Measurements from ENCODE around the gene KRTAP15-1. TPM values are rescaled to one million over a fixed set of nuclear protein-coding genes. Genes with fewer than 3 reads are reported as not detected.
A peak's percentile ranks its signal among the peaks of the same experiment; 100 is the strongest.

Gene KRTAP15-1
- polyA plus RNA-seq, 3 donors = not detected

DNA sequence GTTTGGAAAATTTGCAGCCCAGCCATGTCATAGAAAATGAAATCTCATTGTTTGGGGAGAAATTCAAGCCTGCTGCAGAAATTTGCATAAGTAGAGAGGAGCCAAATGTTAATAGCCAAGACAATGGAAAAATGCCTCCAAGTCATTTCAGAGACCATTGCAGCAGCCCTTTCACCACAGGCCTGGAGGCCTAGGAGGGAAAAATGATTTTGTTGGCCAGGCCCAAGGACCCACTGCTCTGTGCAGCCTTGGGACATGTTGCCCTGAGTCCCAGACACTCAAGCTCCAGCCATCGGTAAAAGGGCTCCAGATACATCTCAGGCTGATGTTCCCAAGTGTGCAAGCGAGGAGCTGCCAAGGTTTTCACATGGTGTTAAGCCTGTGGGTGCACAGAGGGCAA lies 46.1 kb downstream of the KRTAP15-1 start:
- Histone ChIP-seq H4K20me1 (ENCODE audit: insufficient read depth, low read length) (no peaks in the 10 kb centered on the region), H3K27ac (ENCODE audit: low read depth in 1 of 2, low read length in 2 of 2) (no peak overlapping the region), H3K79me2 (ENCODE audit: insufficient read depth, low read length) (no peaks in the 10 kb centered on the region), H3K9ac (ENCODE audit: insufficient read depth, low read length, poor library complexity, severe bottlenecking) (no peak overlapping the region), H3K4me1 (ENCODE audit: control insufficient read depth in 1 of 2, insufficient read depth in 2 of 2, low read length in 2 of 2) (no peaks in the 10 kb centered on the region), H3K4me3 (replicated peaks in 1 of 3; ENCODE audit: low read depth in 2 of 3, low read length in 3 of 3) (no peak overlapping the region), H3K27me3 (ENCODE audit: control insufficient read depth in 2 of 2, insufficient read depth in 2 of 2, low read length in 2 of 2) (no peaks in the 10 kb centered on the region), H3K4me2 (replicated peaks; ENCODE audit: extremely low read depth, low read length, poor library complexity, severe bottlenecking) (no peak overlapping the region), H2AFZ (ENCODE audit: insufficient read depth, low read depth, low read length, poor library complexity, severe bottlenecking) (no peak overlapping the region), H3K9me3 (replicated peaks in 1 of 2; ENCODE audit: control insufficient read depth in 1 of 2, insufficient read depth in 1 of 2, low read length in 2 of 2) (peaks cover 19 to 22% of the 10 kb centered on the region in 2 donors), H3K36me3 (replicated peaks in 1 of 2; ENCODE audit: control insufficient read depth in 1 of 2, insufficient read depth in 2 of 2, low read length in 2 of 2) (no peaks in the 10 kb centered on the region)
- Mint-ChIP-seq H3K27me3 (ENCODE audit: low read depth in 3 of 3) (no peaks in the 10 kb centered on the region), H3K36me3 (no peaks in the 10 kb centered on the region), H3K4me3 (no peak overlapping the region), H3K27ac (no peak overlapping the region), H3K4me1 (no peaks in the 10 kb centered on the region), H3K9me3 (peaks cover 3 to 24% (median 15%) of the 10 kb centered on the region in 7 donors)
- TF ChIP-seq, protein P1, sequence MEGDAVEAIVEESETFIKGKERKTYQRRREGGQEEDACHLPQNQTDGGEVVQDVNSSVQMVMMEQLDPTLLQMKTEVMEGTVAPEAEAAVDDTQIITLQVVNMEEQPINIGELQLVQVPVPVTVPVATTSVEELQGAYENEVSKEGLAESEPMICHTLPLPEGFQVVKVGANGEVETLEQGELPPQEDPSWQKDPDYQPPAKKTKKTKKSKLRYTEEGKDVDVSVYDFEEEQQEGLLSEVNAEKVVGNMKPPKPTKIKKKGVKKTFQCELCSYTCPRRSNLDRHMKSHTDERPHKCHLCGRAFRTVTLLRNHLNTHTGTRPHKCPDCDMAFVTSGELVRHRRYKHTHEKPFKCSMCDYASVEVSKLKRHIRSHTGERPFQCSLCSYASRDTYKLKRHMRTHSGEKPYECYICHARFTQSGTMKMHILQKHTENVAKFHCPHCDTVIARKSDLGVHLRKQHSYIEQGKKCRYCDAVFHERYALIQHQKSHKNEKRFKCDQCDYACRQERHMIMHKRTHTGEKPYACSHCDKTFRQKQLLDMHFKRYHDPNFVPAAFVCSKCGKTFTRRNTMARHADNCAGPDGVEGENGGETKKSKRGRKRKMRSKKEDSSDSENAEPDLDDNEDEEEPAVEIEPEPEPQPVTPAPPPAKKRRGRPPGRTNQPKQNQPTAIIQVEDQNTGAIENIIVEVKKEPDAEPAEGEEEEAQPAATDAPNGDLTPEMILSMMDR (IDR thresholded peaks at IDR 0.05) = no peak
- DNase-seq = no peak
- intact Hi-C loops (cut with micrococcal nuclease) = no loop called here
- 67% methylated on average over 2 of the region's 2 CpGs for WGBS (ENCODE audit: insufficient coverage)

DNA sequence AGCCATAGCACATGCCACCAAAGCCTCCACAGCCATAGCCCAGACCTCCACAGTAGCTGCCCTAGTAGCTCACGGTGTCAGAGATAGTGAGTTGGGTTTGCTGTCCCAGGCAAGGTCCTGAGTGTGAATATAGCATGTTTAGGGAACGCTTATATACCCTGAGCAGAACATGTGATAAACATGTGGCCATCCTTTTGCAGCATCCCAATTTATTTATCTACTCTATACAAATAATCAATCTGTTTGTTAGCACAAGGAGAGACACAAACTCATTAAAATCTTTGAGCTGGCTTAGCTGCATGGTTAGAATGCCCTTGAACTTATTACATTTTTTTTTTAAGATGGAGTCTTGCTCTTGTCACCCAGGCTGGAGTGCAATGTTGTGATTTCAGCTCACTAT lies 47.3 kb downstream of the KRTAP15-1 start, which contains the start of gene KRTAP19-2:
TSS of gene KRTAP19-2 (minus strand) at position 101 of the 400 bp plus-strand sequence. CDS start at position 13, 88 bp downstream.
- Mint-ChIP-seq H3K9me3 (peaks cover 3 to 27% (median 15%) of the 10 kb centered on the region in 7 donors), H3K4me3 (no peak within 1 kb of the TSS), H3K27me3 (ENCODE audit: low read depth in 3 of 3) (peaks cover 0 to 1% (median 0%) of the 10 kb centered on the region in 3 donors), H3K4me1 (no peaks in the 10 kb centered on the region), H3K27ac (peak within 1 kb of the TSS in 1 of 7 donors; percentile 57), H3K36me3 (no peaks in the 10 kb centered on the region)
- Histone ChIP-seq H3K27me3 (ENCODE audit: control insufficient read depth in 2 of 2, insufficient read depth in 2 of 2, low read length in 2 of 2) (no peaks in the 10 kb centered on the region), H3K36me3 (replicated peaks in 1 of 2; ENCODE audit: control insufficient read depth in 1 of 2, insufficient read depth in 2 of 2, low read length in 2 of 2) (no peaks in the 10 kb centered on the region), H3K9me3 (replicated peaks in 1 of 2; ENCODE audit: control insufficient read depth in 1 of 2, insufficient read depth in 1 of 2, low read length in 2 of 2) (peaks cover 19 to 22% of the 10 kb centered on the region in 2 donors), H3K4me2 (replicated peaks; ENCODE audit: extremely low read depth, low read length, poor library complexity, severe bottlenecking) (no peak within 1 kb of the TSS), H3K9ac (ENCODE audit: insufficient read depth, low read length, poor library complexity, severe bottlenecking) (no peak within 1 kb of the TSS), H3K4me3 (replicated peaks in 1 of 3; ENCODE audit: low read depth in 2 of 3, low read length in 3 of 3) (no peak within 1 kb of the TSS), H4K20me1 (ENCODE audit: insufficient read depth, low read length) (no peaks in the 10 kb centered on the region), H2AFZ (ENCODE audit: insufficient read depth, low read depth, low read length, poor library complexity, severe bottlenecking) (no peak within 1 kb of the TSS), H3K79me2 (ENCODE audit: insufficient read depth, low read length) (no peaks in the 10 kb centered on the region), H3K4me1 (ENCODE audit: control insufficient read depth in 1 of 2, insufficient read depth in 2 of 2, low read length in 2 of 2) (no peaks in the 10 kb centered on the region), H3K27ac (ENCODE audit: low read depth in 1 of 2, low read length in 2 of 2) (no peak within 1 kb of the TSS)
- WGBS (ENCODE audit: insufficient coverage) = no CpG with 5 or more reads among the region's 2 CpGs
- no peak for DNase-seq
- TF ChIP-seq, protein P1 (IDR thresholded peaks at IDR 0.05) = no peak
- intact Hi-C loops (cut with micrococcal nuclease) = no loop called here

Other genes with a start within 250 kb of the KRTAP15-1 start
- gene CLDN8, start 224.2 kb upstream of the KRTAP15-1 start, polyA plus RNA-seq = not detected
- not detected for gene KRTAP24-1, start 157.3 kb upstream of the KRTAP15-1 start, polyA plus RNA-seq
- not detected for gene KRTAP25-1, start 150.8 kb upstream of the KRTAP15-1 start, polyA plus RNA-seq
- gene KRTAP26-1, start 120.0 kb upstream of the KRTAP15-1 start, polyA plus RNA-seq = not detected
- gene KRTAP27-1, start 102.6 kb upstream of the KRTAP15-1 start, polyA plus RNA-seq = not detected
- not detected for gene KRTAP23-1, start 91.7 kb upstream of the KRTAP15-1 start, polyA plus RNA-seq
- gene KRTAP13-2, start 68.0 kb upstream of the KRTAP15-1 start, polyA plus RNA-seq = not detected
- not detected for gene KRTAP13-1, start 44.2 kb upstream of the KRTAP15-1 start, polyA plus RNA-seq
- not detected for gene KRTAP13-3, start 14.3 kb upstream of the KRTAP15-1 start, polyA plus RNA-seq
- gene KRTAP13-4, start 10.1 kb upstream of the KRTAP15-1 start, polyA plus RNA-seq = not detected
- gene KRTAP19-1, start 40.1 kb downstream of the KRTAP15-1 start, polyA plus RNA-seq = not detected
- not detected for gene KRTAP19-2, start 47.2 kb downstream of the KRTAP15-1 start, polyA plus RNA-seq
- gene KRTAP19-3, start 51.7 kb downstream of the KRTAP15-1 start, polyA plus RNA-seq = not detected
- not detected for gene KRTAP19-4, start 56.9 kb downstream of the KRTAP15-1 start, polyA plus RNA-seq
- not detected for gene KRTAP19-5, start 61.9 kb downstream of the KRTAP15-1 start, polyA plus RNA-seq
- gene KRTAP19-6, start 101.6 kb downstream of the KRTAP15-1 start, polyA plus RNA-seq = not detected
- gene KRTAP19-7, start 121.0 kb downstream of the KRTAP15-1 start, polyA plus RNA-seq = not detected
- not detected for gene KRTAP22-2, start 150.1 kb downstream of the KRTAP15-1 start, polyA plus RNA-seq
- not detected for gene KRTAP6-3, start 152.2 kb downstream of the KRTAP15-1 start, polyA plus RNA-seq
- gene KRTAP6-2, start 158.6 kb downstream of the KRTAP15-1 start, polyA plus RNA-seq = not detected
- gene KRTAP22-1, start 160.8 kb downstream of the KRTAP15-1 start, polyA plus RNA-seq = not detected
- gene KRTAP6-1, start 173.7 kb downstream of the KRTAP15-1 start, polyA plus RNA-seq = not detected
- gene KRTAP20-1, start 176.2 kb downstream of the KRTAP15-1 start, polyA plus RNA-seq = not detected
- not detected for gene KRTAP20-4, start 180.4 kb downstream of the KRTAP15-1 start, polyA plus RNA-seq
- not detected for gene KRTAP20-2, start 194.9 kb downstream of the KRTAP15-1 start, polyA plus RNA-seq
- gene KRTAP20-3, start 202.6 kb downstream of the KRTAP15-1 start, polyA plus RNA-seq = not detected

Measured in CD14-positive monocyte (primary cell).